G401.6 (cell line): ENCODE measurements around the gene TOPBP1.

ENCODE experiments used
- FAIRE-seq: peaks from 2 replicates; lab custom pipeline; 2012; peaks lifted over from hg19 to GRCh38; lab: Jason Lieb, UNC

Gene TOPBP1

DNA sequence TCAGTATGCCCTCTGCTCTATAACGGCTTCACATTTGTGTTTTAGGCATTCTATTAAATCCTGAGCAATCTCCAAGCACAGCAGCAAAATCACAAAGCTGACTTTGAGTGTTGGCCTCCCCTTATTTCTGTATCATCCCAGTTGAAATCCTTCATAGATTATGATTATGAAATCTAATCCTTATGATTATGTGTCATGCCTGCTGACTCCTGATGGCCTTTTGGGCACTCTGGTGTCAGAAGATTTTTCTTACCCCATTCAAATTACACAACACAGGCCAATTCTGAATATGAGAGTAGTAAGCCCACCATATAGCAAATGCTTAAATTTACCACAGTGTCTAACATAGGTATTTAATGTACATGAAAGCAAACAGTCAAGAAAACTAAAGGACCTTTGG is 53.9 kb downstream of the TOPBP1 start:
- no peak for FAIRE-seq

DNA sequence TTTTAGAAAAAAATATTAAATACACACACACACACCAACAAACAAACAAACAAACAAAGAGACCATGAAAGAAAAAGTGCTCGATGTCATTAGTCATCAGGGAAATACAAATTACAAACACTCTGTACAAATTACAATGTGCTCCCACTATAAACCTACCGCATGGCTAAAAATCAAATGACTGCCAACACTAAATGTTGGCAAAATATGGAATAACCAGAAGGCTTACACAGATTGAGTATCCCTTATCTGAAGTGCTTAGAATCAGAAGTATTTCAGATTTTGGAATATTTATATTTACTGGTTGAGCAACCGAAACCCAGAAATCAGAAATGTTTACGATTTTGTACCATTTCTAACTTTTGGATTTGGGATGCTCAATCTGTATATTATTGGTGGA is 54.8 kb downstream of the TOPBP1 start:
- no peak for FAIRE-seq

DNA sequence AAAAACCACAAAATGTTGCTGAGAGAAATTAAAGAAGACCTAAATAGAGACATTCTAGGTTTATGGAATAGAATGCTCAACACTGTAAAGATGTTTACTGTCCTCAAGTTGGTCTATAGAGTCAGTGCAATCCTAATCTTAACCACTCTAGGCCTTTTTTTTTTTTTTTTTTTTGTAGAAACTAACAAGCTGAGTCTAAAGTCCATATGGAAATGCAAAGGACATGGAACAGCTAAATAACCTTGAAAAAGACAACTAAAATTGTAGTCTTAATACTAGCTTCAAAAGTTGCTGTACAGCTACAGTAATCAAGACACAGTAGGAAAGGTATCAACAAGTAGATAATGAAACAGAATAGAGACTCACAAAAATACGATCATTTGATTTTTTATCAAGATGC is 55.4 kb downstream of the TOPBP1 start:
- no peak for FAIRE-seq

DNA sequence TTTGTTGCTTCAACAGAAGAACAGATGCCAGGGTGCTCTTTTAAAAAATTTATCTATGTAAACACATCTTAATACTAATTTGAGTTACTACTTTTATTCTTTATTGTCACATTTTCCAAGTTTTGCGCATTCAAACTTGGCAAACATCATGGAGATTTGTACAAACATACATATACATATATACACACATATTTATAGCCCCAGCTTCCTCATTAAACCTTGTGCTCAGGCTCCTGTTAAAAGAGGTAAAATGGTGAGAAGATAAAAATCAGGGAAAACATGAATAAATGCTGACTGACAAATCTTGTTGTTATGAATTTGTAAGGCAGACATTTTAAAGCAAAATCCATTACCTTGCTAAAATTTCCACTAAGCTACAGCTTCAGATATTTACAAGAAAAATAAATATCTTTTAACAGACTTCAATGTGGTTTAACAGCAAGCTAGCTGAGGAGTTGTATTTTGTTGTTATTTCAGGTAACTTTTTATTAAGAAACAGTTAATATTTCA is 61.1 kb downstream of the TOPBP1 start:
- FAIRE-seq = no peak

DNA sequence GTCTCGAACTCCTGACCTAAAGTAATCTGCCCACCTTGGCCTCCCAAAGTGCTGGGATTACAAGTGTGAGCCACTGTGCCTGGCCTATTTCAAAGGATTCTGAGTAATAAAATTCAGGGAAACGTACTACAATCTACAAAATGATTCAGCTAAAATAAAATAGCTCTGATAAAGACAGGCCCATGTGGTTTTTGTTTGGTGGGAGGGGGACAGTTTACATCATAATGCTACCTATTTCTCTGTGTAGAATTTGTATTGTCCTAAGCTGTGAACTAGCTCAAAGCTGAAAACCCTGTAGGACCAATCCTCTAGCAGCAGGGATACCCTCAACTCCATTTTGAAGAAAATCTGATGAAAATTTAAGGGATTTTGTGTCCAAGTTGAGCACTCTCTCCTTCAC is 62.5 kb downstream of the TOPBP1 start:
- no peak for FAIRE-seq

DNA sequence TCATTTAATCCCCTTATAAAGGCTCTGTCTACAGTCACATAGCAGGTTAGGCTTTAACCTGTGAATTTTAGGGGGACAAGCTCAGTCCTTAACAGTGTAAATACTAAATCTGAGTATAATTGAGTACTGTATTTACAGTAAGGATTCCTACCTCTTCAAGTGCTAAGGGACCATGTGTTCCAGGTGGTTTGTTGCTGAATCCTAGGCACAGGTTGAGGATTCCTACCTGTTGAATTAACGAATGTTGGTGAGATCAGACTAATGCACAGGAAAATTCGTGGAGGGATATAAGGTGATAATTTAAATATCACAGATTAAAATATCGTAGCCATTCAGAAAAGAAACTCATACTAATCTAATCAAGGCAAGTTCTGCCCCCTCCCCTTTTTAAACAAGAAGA is 63.3 kb downstream of the TOPBP1 start:
- FAIRE-seq = no peak

DNA sequence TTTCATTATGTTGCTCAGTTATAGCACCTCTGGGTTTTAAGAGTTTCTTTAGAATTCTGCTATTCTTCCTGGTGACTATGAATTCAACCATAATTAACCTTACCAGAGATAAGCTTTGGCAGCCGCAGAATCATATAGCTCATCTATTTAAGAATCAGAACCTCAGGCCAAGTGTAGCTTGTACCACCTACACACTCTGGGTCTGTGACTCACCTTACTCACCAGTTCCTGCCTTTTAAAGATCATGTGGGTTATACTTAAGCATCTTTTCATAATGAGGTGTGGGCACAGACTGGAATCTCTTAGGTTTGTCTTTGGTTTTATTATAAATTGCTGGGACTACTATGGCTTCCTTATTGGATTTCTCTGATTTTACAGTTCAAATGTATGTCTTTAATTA is 66.4 kb downstream of the TOPBP1 start:
- peak; percentile 54 for FAIRE-seq

DNA sequence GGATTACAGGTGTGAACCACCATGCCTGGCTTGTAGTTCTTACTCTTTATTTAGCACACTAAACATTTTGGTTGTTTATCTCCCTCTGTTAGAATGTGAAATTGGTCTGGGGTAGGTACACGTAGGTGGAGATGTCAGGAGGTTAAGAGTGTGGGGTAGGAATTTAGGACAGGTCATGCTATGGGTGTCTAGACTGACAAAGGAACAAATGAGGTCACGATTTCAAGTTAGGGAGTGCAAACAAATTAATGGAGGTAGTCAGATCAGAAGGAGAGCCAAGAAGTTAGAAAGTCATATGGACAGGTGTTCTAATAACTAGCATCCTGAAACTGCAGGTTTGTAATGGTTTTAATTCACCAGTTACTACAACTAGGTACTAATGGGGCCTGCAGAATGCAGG is 68.5 kb downstream of the TOPBP1 start:
- FAIRE-seq = no peak

DNA sequence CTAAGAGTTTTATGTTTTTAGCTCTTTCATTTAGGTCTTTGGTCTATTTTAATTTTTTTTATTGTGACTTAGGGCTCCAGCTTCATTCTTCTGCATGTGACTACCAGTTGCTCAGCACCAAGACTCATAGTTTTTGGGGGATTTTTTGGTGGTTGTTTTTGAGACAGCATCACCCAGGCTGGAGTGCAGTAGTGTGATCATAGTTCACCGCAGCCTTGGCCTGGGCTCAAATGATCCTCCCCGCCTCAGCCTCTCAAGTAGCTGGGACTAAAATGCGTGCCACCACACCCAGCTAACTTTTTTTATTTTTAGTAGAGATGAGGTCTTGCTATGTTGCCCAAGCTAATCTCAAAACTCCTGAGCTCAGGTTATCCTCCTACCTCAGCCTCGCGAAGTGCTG is 68.9 kb downstream of the TOPBP1 start:
- no peak for FAIRE-seq

DNA sequence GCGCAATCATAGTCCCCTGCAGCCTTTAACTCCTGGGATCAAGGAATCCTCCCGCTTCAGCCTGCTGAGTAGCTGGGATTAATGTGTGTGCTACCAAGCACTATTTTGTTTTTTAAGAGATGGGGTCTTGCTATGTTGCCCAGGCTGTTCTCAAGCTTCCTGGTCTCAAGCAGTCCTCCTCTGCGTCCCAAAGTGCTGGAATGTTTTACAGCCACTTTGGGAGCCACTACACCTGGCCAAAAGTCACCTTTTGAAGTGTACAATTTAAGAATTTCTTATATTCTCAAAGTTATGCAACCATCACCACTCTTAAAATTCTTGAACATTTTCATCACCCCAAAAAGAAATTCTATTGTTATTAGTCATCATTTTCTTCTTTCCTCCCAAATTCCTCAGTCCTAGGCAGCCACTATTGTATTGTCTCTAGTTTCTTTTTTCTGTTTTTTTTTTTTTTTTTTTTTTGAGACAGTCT is 70.4 kb downstream of the TOPBP1 start:
- peak; percentile 97 for FAIRE-seq

DNA sequence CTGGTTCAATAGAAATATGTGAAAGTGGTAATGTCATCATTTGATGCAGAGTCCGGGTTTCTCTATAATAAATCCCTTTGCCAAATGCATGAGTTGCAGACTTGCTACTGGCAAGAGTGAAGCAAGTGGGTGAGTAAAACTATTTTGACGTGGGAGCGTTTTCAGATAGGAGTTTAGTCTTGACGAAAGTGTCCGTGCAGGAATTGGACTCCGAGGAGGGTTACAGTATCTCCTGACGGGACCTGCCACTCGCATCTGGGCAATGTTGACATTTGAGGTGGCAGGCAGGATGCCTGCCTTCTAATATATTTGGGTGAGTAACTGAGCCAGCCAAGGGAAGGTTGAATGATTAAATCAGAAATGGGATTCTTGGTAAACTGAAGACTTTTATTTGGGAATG is 72.2 kb downstream of the TOPBP1 start:
- no peak for FAIRE-seq

DNA sequence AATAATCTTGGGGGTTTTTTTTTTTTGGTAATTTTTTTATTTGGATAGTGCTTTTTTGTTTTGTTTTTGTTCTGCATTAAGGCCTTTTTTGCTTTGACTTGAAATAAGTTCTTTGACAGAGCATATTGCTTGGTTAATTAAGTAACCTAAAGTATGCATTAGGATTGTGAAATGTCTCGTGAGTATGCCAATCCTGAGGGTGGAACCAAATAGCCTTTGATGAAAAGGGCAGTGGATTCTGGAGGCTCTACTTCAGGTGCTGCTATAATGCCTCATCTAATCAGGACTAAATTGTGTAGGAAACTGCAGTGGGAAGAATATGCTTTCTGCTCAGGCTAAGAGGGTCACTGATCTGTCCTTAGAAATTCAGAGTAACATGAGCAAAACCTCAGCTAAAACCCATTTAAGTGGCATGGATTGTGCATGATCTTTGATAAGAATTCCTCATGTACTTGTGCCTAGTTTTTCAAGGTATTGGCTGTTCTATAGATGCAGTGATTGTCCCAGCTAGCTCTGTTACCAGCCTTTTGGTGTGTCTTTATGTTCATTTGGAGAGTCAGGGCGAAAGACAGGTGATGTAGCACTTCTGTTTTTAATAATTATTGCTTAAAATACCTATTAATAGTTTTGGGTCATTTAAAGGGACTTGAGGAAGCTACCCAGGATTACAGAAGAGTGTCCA is 72.8 kb downstream of the TOPBP1 start:
- no peak for FAIRE-seq

DNA sequence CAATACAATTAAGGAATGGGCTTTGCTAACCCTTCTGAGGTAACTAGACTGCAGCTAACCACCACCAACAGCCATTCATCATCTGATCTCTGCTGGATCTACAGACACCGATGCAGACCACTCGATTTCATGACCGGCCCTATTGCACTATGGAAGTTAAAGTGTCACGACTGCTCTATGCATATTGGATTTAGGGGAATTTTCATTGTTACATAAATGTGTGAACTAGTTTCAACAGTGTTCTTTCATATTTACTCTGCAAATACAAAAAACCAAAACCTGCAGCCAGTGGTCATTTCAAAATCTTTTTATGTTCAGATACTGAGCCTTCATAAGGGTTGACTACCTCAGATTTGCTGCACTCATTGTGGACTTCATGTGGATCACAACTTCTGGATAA is 73.7 kb downstream of the TOPBP1 start:
- FAIRE-seq = no peak

DNA sequence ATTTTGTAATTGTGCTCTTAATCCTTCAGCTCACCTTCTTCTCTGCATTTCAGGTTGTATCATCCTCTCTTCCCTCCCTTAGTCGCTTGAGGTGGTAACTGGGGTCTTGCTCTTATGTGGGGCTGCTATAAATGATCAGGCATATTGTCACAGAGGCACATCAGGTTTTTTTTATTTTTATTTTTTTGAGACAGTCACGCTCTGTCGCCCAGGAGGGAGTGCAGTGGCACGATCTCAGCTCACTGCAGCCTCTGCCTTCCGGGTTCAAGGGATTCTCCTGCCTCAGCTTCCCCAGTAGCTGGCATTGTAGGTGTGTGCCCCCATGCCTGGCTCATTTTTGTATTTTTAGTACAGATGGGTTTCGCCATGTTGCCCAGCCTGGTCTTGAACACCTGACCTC is 78.3 kb downstream of the TOPBP1 start:
- FAIRE-seq = no peak

DNA sequence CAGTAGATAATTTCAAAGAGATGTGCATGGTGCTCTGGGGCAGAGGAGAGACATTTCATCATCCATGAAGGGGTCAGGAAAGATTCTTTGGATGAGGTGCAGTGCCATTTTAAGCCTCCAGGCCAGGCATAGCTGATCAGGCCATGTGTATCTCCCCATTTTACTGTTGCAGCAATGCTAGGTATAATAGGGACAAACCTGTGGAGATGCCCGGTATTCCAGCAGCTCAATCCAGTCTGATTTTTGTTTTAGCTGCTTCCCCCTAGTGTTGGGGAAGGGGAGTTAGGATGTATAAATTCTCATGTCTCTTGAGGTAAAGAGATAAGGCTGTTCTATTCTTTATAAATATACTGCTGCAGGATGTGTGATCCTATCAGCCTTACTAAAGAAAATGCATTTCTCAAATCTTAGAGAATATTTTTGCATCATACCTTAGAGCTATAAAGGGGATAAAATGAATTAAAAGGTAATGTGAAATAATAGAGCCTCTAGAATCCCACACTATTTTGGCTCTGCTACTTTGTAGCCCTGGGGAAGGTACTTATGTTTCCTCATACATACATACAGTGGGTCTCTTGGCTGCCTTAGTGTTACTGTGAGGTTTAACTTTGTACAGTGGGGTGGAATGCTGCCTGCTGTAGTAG is 83.1 kb downstream of the TOPBP1 start:
- FAIRE-seq = peak; percentile 75

DNA sequence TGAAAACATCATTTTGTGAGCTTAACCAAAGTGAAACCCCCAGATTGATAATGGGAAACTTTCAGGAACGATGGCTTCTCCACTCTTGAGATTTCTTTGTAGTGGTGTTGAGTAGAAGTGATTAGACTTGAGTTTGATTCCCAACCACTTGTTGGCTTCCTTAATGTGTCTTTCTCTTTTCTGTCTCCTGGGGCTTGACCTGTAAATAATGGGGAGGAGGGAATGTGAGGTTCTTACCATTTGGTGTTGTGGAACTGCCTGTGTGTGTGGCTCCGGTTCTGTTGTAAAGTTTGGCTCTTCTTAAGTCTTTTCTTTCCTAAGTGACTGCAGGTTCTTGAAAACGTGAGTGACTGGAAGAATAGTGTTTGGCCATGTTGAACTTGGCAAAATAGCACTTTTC is 85.6 kb downstream of the TOPBP1 start:
- no peak for FAIRE-seq

DNA sequence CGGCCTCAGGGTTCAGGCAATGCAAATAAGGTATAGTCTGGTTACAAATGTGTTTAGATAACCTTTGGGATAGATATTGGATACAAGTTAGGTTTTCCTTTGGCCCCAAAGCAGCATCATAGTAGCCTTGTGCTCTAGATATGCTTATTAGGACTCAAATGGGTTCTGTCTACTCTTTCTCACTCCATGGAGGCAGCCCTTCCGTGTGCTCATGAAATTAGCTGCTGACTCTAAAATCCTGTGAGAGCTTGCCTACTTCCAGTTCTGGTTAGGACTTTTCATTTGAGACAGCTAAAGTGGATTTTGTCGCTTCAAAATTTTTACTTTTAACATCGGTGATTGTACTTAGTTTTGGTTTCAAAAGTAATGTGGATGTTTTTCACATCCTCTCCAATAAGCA is 86.7 kb downstream of the TOPBP1 start:
- FAIRE-seq = no peak

DNA sequence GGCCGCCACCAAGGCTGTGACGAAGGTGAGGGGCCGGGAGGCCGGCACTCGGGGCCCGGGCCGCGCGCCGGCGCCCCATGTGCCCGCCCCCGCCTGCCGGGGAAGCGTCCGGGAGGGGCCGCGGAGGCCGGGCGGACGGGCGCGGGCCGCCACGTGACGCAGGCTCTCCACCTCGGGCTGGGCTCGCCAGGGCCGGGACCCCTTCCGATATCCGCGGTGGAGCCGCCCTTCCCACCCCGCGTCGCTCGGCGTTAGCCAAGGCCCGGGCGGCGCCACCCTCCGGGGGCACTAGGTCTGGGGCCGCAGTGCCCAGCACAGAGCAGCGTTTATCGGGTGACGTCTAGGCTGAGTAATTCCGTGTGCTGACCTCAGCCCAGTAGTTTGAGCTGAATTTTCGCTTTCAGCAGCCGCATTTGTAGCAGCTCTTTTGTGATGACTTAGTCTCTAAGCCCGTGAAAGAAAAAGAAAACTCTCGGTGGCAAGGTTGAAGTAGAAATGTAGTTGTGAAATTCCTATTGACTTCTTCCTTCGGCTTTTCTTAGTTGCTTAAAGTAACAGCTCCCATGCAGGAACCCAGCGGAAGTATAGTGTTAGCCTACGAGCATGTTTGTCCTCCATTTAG is 87.4 kb downstream of the TOPBP1 start:
- no peak for FAIRE-seq

DNA sequence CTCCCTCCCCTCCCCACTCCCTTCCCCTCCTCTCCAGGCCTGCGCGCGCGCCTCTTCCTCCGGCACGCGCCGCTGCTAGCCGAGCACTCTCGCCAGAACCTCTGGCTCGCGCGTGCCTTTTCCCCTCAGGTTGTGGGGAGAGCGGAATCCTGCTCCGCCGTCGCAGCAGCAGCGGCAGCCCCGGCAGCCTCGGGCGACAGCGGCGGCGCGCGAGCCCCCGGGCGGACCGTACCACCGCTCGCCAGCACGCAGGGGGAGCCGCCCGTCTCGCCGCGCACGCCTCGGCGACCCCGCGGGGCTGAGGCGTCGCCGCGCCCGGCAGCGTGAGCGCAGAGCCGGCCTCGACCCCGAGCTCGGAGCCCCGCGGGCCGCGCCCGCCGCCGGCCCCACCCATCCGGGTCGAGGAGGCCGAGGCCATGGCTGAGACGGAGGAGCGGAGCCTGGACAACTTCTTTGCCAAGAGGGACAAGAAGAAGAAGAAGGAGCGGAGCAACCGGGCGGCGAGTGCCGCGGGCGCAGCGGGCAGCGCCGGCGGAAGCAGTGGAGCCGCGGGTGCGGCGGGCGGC is 88.0 kb downstream of the TOPBP1 start, which contains the start of gene CDV3:
Gene CDV3, plus strand, starts transcription at position 58 of the 566 bp plus-strand sequence. Its CDS starts 359 bp downstream, at position 417.
- FAIRE-seq = no peak

DNA sequence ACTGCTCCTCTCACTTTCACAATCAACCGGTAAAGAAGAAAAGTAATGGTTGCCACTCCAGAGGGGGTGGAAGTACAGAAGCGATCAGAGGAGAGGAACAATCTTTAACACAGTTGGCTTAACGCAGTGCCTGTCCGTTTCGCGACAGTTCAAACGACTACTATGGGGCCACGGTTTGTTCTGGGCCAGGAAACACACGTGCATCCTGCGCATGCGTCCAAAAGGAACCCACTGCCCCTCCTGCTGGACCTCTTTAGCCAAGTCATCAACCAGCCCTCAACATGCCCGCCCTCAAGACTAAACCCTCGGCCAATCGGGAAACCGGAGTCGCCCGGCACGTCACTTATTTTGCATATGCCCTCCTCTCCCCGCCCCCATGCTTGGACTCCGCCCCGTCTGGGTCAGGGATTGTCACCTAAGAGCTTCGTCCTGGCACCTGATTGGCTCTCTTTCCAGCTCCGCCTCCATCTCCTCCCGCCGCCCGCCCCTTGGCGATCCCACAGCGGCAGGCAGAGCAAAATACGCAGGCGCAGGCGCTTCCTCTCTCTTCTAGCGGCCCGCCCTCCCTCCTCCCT is 88.6 kb downstream of the TOPBP1 start:
- FAIRE-seq = peak; percentile 99

DNA sequence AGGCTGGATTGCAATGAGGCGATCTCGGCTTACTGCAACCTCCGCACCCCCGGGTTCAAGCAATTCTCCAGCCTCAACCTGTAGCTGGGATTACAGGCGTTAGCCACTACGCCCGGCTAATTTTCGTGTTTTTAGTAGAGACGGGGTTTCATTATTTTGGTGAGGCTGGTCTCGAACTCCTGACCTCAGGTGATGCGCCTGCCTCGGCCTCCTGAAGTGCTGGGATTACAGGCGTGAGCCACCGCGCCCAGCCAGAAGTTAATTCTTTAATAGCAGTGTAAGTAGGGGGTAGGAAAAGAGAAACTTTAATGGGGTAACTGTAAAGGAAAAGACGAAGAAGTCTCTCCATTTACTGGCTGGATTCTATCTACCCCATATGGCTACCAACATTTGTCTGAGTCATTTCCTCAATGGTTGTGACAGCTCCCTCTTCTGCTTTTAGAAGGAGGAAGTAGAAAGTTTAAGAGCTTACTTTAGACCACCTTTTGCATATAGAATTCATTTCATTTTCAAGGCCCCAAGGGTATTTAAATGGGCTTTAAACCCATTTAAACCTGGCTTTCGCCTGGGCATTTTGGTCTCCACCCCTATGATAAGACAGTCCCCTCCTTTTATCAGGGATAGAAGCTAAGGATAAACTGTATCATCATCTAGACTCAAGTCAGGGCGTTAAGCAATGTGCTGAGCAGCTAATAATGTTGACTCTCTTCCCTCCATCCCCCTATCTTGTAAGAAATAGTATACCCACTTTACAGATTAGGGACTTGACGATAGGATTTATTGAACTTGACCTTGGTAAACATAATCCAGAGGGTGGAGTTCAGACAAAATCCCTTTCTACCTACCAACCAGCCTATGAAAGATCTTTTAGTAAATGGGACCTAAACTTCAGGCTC is 89.3 kb downstream of the TOPBP1 start:
- no peak for FAIRE-seq

DNA sequence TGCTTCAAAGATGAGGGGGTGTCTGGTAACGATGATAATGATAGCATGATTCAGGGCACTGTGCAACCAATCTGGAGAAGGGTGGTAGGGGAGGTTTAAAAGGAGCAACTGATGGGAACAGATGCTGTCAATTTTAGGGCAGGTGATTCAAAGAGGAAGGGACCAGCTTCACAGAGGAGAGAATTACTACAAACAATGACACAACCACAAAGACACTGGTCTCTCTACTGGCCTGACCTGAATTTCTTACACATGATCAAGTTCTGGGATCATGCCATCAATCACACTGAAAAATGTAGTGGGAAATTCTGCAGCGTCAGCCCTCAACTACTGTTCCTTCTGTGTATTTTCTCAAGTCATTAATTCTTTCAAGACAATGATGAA is 90.8 kb downstream of the TOPBP1 start:
- no peak for FAIRE-seq
